Epithelial cell of prostate (primary cell): Measurements from ENCODE around the gene PARP12.
"Not testable (repeated sequence)": the region's sequence is repeated elsewhere in the genome, so short reads cannot be mapped to it uniquely, and the experiment has no call there.

Source experiments
- DNase-seq: peaks from one replicate; pipeline ENCODE4 v3.0.0-alpha.2; 2011; ENCODE audit warnings: low read depth, low spot score
- H3K27ac ChIP-seq: fragments of 450-650 bp; 2 replicates; pipeline ENCODE4 v1.5.1; 2017; ENCODE audit warnings: mild to moderate bottlenecking

PARP12 gene, protein sequence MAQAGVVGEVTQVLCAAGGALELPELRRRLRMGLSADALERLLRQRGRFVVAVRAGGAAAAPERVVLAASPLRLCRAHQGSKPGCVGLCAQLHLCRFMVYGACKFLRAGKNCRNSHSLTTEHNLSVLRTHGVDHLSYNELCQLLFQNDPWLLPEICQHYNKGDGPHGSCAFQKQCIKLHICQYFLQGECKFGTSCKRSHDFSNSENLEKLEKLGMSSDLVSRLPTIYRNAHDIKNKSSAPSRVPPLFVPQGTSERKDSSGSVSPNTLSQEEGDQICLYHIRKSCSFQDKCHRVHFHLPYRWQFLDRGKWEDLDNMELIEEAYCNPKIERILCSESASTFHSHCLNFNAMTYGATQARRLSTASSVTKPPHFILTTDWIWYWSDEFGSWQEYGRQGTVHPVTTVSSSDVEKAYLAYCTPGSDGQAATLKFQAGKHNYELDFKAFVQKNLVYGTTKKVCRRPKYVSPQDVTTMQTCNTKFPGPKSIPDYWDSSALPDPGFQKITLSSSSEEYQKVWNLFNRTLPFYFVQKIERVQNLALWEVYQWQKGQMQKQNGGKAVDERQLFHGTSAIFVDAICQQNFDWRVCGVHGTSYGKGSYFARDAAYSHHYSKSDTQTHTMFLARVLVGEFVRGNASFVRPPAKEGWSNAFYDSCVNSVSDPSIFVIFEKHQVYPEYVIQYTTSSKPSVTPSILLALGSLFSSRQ

DNA sequence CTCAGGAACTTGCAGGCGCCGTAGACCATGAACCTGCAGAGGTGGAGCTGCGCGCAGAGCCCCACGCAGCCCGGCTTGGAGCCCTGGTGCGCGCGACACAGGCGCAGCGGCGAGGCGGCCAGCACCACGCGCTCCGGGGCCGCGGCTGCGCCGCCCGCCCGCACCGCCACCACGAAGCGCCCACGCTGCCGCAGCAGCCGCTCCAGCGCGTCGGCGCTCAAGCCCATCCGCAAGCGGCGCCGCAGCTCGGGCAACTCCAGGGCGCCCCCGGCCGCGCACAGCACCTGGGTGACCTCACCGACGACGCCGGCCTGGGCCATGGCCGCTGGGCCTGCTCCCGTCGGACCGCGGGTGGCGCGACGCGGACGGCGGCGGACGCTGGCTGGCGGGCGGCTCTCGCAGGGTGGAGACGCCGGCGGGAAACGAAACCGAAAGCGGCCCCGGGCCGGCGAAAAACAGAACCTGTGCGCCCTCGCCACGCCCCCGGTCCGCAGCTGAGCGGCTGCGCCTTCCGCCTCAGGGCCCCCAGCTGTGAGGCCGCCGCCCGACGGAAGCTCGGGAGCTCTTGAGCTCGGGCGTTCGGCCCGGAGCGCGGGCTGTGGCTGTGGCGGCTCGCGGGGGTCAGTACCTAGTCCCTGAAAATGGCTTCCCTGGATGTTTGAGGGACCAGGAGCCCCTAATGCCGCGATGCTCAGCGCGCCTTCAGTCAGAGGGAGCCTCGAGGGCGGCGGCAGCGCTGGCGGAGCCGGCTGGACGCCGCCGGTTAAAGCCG lies at the start of gene PARP12:
TSS of gene PARP12 (minus strand) at position 424 of the 772 bp plus-strand sequence. CDS start at position 320, 104 bp downstream.
- H3K27ac ChIP-seq: peak within 1 kb of the TSS; percentile 41
- DNase-seq: peak; percentile 24

DNA sequence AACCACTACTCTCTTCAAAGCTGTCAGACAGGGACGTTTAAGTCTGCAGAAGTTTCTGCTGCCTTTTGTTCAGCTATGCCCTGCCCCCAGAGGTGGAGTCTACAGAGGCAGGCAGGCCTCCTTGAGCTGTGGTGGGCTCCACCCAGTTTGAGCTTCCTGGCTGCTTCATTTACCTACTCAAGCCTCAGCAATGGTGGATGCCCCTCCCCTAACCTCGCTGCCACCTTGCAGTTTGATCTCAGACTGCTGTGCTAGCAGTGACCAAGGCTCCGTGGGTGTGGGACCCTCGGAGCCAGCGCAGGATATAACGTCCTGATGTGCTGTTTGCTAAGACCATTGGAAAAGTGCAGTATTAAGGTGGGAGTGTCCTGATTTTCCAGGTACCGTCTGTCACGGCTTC lies 46.0 kb upstream of the PARP12 start:
- not testable (repeated sequence) for DNase-seq, H3K27ac ChIP-seq

DNA sequence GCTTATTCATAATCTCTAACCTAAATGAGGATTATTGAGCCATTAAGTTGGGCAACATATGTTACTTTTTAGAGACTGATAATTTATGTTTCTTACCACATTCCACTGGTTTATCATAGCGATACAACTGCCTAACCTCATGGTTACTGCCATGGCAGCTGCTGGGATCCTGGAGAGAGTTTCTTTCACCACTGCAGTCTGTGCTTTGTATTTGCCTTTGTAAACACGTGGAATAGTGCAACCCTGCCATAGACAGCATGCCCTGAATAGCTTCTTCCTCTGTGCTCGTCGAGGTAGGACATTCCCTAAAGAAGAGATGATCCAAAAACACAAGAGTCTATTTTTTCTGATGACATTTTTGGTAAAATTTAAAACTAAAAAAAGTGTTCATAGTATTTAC lies 33.7 kb upstream of the PARP12 start:
- no peak for DNase-seq
- H3K27ac ChIP-seq: no peak overlapping the region

DNA sequence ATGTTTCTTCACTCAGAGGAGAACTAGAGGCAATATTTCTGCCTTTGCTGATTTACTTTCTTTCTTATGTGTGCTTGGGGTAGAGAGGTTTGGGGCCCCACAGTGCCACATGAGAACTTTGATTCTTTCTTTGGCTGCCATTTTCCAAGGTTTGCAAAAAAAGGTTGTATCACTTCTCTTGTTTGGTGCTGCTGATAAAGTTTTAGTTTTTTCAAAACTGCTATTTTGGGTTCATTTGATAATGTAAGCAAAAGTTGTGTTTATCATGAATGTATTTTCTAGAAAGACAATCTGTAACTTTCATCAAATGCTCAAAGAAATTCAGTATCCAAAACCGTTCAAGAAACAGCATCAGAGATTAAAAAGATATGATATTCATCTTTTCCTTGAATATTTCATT lies 30.6 kb upstream of the PARP12 start:
- no peak overlapping the region for H3K27ac ChIP-seq
- DNase-seq: no peak

DNA sequence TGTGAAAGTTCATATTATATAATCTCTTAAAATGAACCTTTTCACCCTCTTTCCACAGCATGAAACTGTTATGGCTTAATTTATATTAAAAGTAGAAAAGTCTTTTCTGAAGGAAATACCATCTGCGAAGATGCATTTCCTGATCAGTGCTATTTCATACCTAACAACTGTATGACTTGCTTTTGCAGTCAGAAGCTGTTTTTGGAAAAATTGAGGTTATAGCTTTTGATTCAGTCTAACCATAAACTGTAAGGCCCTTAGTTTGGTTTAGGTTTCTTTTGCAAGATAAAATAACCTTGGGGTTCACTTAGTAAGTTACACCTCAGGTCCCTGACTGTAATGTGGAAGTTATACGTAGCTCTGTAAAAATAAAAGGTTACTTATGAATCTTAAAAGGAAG lies 22.7 kb upstream of the PARP12 start:
- DNase-seq: no peak
- H3K27ac ChIP-seq: no peak overlapping the region

DNA sequence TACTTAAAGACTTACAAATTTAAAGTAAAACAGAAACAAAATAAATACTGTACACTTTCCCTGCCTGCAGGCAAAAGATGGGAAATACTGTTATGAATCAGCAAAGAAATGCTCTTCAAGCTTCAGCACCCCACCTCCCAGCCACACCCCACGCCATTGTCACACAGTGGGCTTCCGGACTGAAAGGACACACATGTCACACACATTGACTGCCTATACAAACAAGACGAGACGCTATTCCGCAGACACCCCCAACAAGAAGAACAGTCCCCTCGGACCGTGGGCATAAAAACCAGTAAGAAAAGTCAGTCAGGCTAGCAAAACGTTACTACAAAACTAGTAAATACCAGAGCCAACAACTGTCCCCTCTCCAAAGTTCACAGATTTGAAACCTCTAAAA lies 22.2 kb upstream of the PARP12 start:
- H3K27ac ChIP-seq: no peak overlapping the region
- no peak for DNase-seq

DNA sequence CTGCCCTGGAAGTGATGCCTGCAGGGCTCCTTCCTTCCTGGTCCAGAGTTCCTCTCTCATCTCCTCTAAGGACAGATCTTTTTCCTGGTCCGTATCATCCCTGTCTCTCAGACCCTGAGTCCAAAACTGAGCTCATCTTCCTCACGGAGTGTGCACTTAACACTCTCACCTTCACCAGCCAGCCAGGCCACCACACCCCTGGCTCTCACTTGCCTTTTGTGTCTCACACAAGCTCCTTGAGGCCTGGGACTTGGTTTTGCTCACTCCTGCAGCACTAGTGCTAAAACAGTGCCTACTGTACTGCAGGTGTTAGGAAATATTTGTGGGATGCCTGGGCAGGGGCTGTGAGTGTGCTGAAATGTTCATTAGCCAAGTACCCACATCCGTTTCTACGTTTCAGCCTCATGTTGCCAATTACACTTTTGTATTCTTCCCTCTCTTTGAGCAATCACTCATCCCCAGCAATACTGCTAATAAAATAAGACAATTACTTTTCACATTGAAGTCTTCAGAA lies 21.4 kb upstream of the PARP12 start:
- DNase-seq: no peak
- no peak overlapping the region for H3K27ac ChIP-seq

DNA sequence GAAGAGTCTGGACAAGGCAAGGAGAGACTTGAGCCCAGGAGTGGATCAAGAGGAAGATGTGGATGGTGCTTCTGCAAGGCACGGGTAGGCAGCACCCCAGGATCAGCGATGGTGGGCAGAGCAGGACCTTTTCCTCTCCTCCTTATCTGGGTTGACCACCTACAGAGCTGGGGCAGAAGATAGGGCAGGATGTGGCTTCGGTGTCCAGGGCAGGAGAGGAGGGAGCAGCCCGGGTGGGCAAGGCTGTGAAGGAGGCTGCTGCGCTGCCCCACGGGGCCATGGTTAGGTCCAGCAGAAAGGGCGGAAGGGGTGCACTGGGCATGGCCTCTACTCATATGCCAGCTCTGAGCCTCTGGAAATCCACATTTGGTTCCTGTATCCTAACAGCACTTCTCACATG lies 20.0 kb upstream of the PARP12 start:
- no peak for DNase-seq
- H3K27ac ChIP-seq: no peak overlapping the region

DNA sequence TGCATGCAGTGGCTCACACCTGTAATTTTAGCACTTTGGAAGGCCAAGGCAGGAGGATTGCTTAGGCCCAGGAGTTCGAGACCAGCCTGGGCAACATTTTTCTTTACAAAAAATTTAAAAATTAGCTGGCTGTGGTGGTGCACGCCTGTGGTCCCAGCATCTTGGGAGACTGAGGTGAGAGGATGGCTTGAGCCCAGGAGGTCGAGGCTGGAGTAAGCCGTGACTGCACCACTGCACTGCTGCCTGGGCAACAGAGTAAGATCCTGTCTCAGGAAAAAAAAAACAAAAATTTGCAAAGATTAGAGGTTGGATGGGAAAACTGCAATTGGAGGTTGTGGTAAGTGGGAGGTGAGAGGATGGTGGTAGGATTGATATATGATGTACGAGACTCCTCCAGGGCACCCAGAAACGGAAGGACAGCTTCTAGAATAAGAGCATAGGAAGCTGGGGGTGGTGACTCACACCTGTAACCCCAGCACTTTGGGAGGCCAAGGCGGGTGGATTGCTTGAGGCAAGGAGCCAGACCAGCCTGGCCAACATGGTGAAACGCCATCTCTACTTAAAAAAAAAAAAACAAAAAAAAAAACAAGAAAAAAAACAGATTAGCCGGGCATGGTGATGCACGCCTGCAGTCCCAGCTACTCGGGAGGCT lies 19.1 kb upstream of the PARP12 start:
- no peak overlapping the region for H3K27ac ChIP-seq
- no peak for DNase-seq

DNA sequence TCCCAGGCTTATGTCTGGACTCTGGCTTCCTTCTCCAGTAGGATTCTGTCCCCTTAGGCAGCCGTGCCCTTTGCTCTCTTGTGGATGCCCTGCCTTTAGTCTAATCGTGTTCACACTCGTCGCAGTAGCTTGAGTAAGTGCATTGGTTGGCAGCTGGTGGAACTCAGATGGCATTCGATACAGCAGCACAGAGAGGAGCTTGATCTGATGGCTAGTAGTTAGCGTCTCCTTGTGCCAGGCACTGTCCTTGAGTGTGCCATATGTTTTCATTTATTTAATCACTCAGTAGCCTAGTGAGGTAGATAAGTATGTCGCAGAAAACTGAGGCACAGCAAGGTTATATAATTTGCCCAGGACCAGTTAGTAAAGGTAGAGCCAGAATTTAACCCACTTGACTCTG lies 18.2 kb upstream of the PARP12 start:
- DNase-seq: no peak
- H3K27ac ChIP-seq: no peak overlapping the region

DNA sequence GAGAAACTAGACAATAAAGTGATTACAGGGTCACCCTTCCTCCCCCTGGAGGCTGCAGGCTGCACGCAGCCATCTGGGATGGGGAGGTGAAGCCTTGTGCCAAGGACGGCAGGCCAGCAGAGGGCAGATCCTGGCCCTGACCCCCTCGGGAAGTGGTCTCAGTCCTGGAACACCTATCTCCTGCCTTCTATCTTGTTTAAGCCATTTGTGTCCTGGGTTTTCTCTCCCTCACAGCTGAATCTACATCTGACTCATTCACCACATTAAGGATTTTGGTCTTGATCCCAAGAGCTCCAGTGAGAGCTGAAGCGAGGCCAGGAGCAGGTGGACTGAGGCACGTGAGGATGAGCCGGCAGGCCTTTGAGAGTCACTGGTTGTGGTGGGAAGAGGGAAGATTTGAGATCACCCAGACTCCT lies 16.4 kb upstream of the PARP12 start:
- no peak overlapping the region for H3K27ac ChIP-seq
- DNase-seq: no peak

DNA sequence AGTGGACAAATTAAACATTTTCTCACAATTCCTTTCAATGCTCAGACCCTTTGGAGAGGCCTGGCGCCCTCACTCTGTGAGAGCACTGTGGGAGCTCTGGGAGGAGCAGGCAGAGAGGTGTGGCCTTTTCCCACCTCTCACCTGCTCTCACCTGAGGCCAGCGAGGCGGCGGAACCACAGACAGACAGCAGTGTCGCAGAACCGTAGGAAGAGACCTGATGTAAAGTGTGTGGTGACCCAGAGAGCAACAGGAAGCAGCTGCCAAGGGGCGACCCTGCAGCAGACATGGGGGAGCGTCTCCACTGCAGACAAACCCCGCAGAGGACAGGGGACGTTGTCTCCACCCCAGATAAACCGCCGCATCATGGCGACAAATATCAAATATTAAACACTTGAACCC lies 15.6 kb upstream of the PARP12 start:
- H3K27ac ChIP-seq: no peak overlapping the region
- no peak for DNase-seq

DNA sequence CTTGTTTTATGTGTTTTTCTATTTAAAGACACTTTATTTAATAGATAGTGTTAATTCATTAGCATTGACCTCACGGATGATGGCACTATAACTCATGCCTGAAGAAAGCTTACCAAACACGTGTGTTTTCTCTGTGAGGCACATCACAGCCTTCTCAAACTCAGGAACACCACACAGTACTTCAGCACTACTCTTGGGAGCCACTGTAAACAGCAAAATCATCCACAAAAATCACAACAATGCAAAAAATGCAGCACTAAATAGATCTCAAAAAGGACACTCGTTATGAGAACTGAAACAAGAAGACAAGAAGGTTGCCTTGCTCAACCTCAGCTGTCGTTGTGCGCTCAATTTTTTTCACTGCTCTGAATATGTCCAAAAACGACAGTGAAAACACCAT lies 12.0 kb upstream of the PARP12 start:
- DNase-seq: no peak
- no peak overlapping the region for H3K27ac ChIP-seq

DNA sequence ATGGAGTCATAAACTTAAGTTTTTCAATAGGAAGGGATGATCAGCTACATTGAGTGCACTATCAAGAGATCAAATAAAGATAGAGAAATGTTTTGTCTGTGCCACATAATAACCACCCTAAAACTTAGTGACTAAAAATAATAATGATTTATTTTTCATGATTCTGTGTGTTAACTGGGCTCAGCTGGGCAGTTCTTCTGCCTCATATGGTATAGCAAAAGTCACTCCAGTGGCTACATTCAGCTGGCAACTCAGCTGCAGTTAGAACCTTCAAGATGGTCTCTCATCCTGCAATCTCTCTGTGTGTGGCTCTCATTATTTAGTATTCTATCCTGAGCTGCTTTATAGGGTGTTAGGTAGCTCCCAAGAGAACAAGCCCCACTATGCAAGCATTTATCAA lies 7.8 kb upstream of the PARP12 start:
- no peak overlapping the region for H3K27ac ChIP-seq
- no peak for DNase-seq

DNA sequence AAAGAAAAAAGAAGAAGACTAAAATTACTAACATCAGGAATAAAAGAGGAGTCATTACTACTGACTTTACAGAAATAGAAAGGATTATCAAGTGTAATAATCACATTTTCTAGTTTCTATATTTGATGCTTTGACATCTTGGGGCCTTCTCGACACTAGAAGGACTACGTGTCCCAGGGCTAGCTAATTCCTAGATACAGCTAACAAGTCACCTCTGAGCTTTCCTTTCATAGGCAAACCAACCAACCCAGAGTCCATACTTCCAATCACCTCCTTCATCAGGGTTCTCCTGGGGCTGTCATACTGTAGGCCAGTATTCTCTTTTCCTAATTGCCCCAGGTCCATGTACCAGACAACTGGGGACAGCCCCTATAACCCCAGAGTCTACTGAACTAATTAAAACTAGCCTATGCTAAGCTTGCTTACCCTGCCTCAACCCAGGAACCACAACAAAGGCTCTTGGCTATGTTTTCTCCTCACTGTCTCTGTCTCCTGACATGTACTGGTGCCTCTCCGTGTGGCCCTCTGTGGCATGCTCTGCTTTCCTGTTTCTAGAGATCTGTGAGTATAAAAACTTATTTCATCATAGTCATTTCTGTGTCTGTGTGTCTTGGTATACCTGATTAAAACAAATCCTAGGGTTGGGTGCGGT lies 6.7 kb upstream of the PARP12 start:
- DNase-seq: no peak
- no peak overlapping the region for H3K27ac ChIP-seq

DNA sequence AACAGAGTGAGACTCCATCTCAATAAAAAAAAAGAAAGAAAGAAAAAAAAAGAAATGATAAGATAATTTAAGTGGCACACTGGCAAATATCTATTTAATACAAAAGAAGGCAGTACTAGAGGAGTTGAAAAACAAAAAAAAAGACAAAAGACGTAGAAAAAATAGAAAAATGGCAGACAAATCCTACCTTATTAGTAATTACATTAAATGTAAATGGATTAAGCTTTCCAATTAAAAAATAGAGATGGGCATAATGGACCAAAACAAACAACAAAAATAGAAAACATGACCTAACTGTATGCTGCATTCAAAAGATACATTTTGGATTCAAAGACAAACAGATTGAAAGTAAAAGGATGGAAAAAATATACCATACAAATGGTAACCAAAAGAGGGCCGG lies 5.3 kb upstream of the PARP12 start:
- DNase-seq: no peak
- no peak overlapping the region for H3K27ac ChIP-seq

DNA sequence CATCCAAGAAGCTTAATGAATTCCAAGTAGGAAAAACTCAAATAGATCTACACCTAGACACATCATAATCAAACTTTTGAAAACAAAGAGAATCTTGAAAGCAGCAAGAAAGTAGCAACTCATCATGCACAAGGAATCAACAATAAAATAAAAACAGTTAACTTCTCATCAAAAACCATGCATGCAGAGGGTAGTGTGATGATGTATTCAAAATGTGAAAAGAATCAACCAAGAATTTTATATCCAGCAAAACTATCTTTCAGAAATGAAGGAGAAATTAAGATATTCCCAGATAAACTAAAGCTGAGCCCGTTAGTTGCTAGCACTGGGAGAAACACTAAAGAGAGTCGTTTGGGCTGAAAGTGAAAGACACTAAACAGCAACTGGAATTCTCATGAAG lies 4.3 kb upstream of the PARP12 start:
- no peak overlapping the region for H3K27ac ChIP-seq
- DNase-seq: no peak

DNA sequence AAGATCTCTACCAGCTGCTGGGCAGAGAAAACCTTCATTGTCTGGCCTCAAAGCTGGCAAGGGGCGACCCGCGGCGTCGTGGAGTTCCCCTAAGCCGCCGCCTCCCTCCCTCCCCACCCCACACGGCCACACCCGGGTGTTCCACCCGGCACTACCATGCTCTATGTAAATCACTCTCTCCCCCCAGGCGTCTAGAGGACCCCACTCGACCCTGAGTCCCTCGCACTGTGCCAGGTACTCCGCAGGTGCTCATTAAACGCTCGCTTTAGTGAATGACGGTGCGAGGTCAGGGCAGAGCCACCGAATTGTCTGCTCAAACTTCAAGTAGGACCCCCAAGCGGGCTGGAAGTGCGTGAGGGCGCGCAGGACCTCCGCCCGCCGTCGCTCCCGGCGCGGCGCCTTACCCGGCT lies 628 bp downstream of the PARP12 start:
- H3K27ac ChIP-seq: peak overlapping the region; percentile 41
- no peak for DNase-seq

DNA sequence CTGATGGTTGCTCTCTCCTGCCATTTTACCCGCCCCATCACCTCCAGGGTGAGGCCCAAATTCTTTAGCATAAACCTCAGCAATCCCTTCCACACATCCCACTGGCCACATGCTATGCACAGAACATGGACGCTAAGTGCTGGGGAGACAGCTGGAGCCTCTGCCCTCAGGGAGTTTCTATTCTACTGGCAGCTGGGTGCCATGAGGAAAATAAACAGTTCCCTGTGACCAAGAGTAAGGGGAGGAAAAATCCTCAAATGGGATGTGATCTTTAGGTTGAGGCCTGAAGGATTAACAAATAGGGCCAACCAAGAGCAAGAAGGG lies 1.2 kb downstream of the PARP12 start:
- H3K27ac ChIP-seq: no peak overlapping the region
- DNase-seq: no peak
